BE2C (cell line): ENCODE data around the gene BCLAF1.

Experiments
- DNase-seq: peaks from one replicate; pipeline ENCODE4 v3.0.0-alpha.2; 2020
- H3K27me3 ChIP-seq: fragments of 250-450 bp; sonication (Bioruptor Pico); 2 replicates; pipeline ENCODE4 v1.5.1; 2020; ENCODE audit warnings: mild to moderate bottlenecking
- H3K36me3 ChIP-seq: fragments of 250-450 bp; sonication (Bioruptor Pico); 2 replicates; pipeline ENCODE4 v1.5.1; 2020; ENCODE audit warnings: mild to moderate bottlenecking
- H3K4me1 ChIP-seq: fragments of 250-450 bp; sonication (Bioruptor Pico); 2 replicates; pipeline ENCODE4 v1.5.1; 2020
- H3K4me3 ChIP-seq: 2 replicates; pipeline ENCODE4 v1.5.1; 2011; ENCODE audit warnings: low read depth, low read length
- H3K9me3 ChIP-seq: fragments of 250-450 bp; sonication (Bioruptor Pico); 2 replicates; pipeline ENCODE4 v1.5.1; 2020
- CTCF ChIP-seq: IDR thresholded peaks from 2 replicates; pipeline ENCODE4 v1.5.1; 2012; ENCODE audit warnings: mild to moderate bottlenecking, low read depth, low read length

Gene BCLAF1

GRCh38 chr6:136323431-136324112 is 33.9 kb upstream of the BCLAF1 start:
- DNase-seq, result no peak
- TF ChIP-seq CTCF, result no peak
- Histone ChIP-seq H3K4me3 (no peak overlapping the region), H3K36me3 (no peaks in the 10 kb centered on the region), H3K27me3 (no peaks in the 10 kb centered on the region), H3K4me1 (peaks cover 4% of the 10 kb centered on the region), H3K9me3 (no peaks in the 10 kb centered on the region)

DNA sequence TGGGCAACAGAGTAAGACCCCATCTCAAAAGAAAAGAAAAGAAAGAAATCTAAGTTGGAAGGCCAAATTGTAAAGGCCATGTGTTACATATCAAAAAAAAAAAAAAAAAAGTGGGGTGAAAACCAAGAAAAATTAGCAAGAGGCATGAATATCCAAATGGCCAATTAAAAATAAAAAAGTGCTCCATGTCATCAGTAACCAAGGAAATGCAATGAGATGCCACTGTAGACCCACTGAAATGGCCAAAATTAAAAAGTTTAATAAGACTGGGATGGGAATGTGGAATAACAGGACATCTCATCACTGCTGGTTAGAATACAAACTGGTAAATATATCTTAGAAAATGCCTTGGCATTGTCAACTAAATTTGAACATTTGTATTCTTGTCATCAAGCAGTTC is 30.1 kb upstream of the BCLAF1 start:
- Histone ChIP-seq H3K36me3 (no peaks in the 10 kb centered on the region), H3K4me3 (no peak overlapping the region), H3K4me1 (no peaks in the 10 kb centered on the region), H3K27me3 (no peaks in the 10 kb centered on the region), H3K9me3 (no peaks in the 10 kb centered on the region)
- no peak for DNase-seq
- TF ChIP-seq CTCF, result no peak

GRCh38 chr6:136318676-136319075 is 29.0 kb upstream of the BCLAF1 start:
- TF ChIP-seq CTCF, result no peak
- no peaks in the 10 kb centered on the region for H3K9me3 ChIP-seq
- DNase-seq, result no peak
- H3K4me3 ChIP-seq, result no peak overlapping the region
- no peaks in the 10 kb centered on the region for H3K27me3 ChIP-seq
- no peaks in the 10 kb centered on the region for H3K36me3 ChIP-seq
- H3K4me1 ChIP-seq, result no peaks in the 10 kb centered on the region

GRCh38 chr6:136317971-136318370 is 28.3 kb upstream of the BCLAF1 start:
- H3K4me3 ChIP-seq, result no peak overlapping the region

DNA sequence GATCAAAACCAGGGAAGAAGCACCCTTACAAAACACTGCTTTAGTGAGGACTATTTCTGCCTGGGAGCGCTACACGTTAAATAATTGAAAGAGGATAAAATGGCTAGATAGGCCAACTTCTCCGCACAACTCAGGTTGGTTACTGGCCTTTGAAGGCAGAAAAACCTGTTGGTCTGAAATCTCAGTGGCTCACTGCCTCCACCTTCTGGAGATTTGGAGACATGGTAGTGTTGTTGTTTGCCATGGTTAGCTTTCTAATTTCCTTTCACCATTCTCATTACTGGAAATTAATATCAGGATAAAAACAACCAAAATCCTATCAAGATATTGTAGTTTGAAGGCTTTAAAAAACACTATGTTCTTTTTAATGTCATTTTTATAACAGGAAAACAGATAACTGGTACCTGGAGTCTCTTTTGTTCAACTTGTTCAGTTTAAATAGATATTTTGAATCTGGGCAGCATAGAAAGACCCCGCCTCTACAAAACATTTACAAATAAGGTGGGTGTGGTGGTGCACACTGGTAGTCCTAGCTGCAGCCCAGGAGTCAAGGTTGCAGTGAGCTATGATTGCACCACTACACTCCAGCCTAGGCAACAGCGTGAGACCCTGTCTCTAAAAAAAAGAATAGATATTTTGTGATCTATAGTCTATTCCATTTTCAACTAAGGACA is 27.5 kb upstream of the BCLAF1 start:
- DNase-seq, result peak; percentile 62
- Histone ChIP-seq H3K9me3 (no peaks in the 10 kb centered on the region), H3K4me1 (no peaks in the 10 kb centered on the region), H3K36me3 (no peaks in the 10 kb centered on the region), H3K4me3 (no peak overlapping the region), H3K27me3 (no peaks in the 10 kb centered on the region)
- peak; percentile 93 for TF ChIP-seq CTCF

More at GRCh38 chr6:136317971-136318370, 28.3 kb upstream of the BCLAF1 start:
- Histone ChIP-seq H3K27me3 (no peaks in the 10 kb centered on the region), H3K4me1 (no peaks in the 10 kb centered on the region), H3K9me3 (no peaks in the 10 kb centered on the region), H3K36me3 (no peaks in the 10 kb centered on the region)
- DNase-seq, result no peak
- TF ChIP-seq CTCF, result no peak

DNA sequence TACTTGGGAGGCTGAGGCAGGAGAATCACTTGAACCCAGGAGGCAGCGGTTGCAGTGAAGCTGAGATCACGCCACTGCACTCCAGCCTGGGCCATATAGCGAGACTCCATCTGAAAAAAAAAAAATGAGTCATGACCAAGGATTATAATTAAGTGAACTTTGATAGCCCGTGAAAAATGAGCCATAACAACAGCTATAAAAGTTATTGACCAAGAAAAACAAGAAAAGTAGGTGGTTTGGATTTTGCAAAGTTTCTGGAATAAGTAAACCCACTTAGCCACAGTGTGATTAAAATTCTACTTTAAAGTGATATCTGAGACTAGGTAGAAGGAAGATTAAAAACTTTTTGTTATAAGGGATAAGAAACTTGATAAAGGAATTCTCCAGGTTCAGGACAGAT is 25.9 kb upstream of the BCLAF1 start:
- Histone ChIP-seq H3K9me3 (no peaks in the 10 kb centered on the region), H3K4me1 (no peaks in the 10 kb centered on the region), H3K4me3 (no peak overlapping the region), H3K27me3 (no peaks in the 10 kb centered on the region), H3K36me3 (no peaks in the 10 kb centered on the region)
- TF ChIP-seq CTCF, result no peak
- no peak for DNase-seq
